Measurements from ENCODE around the gene SMTNL1.
A peak's percentile ranks its signal among the peaks of the same experiment; 100 is the strongest.

SMTNL1 gene

DNA sequence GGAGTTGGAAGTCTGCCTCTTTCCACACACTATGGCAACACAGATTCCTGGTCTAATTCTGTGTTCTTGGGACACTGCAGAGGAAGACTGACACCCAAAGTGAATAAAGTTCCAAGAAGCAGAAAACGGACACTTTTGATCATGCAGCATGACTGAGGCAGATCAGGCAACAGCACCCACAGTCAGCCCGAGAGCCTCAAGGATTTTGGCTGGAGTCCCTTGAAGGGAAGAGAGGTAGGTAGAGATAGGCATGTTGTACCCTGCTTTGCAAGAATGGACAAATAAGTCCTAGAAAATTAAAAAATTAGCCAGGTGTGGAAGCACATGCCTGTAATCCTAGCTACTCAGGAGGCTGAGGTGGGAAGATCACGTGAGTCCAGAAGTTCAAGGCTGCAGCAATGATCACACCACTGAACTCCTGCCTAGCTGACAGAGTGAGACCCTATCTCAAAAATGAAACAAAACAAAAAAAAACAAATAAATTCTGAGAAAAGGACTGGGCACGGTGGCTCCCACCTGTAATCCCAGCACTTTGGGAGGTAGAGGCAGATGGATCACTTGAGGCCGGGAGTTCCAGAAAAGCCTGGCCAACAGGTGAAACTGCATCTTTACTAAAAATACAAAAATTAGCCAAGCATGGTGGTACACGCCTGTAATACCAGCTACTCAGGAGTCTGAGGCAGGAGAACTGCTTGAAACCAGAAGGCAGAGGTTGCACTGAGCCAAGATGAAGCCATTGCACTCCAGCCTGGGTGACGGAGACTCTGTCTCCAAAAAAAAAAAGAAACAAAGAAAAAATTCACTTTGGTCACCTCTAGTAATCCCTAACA lies 28.8 kb upstream of the SMTNL1 start:
- Histone ChIP-seq H3K36me3 (ENCODE audit: control insufficient read depth in 1 of 2, insufficient read depth in 2 of 2, low read length in 2 of 2) (peaks cover 0 to 3% of the 10 kb centered on the region in 2 donors), H3K4me3 (ENCODE audit: low read depth in 1 of 2, low read length in 2 of 2) (no peak overlapping the region), H3K9ac (ENCODE audit: low read depth in 1 of 2, low read length in 2 of 2) (no peak overlapping the region), H3K27ac (ENCODE audit: low read depth, low read length) (no peak overlapping the region), H3K4me1 (ENCODE audit: control insufficient read depth in 1 of 2, insufficient read depth in 2 of 2, low read length in 2 of 2) (peaks cover 0 to under 1% of the 10 kb centered on the region in 2 donors), H3K27me3 (ENCODE audit: control insufficient read depth in 1 of 2, insufficient read depth in 2 of 2, low read length in 2 of 2) (no peaks in the 10 kb centered on the region), H3K9me3 (ENCODE audit: control insufficient read depth in 1 of 2, low read length in 2 of 2) (no peaks in the 10 kb centered on the region)

DNA sequence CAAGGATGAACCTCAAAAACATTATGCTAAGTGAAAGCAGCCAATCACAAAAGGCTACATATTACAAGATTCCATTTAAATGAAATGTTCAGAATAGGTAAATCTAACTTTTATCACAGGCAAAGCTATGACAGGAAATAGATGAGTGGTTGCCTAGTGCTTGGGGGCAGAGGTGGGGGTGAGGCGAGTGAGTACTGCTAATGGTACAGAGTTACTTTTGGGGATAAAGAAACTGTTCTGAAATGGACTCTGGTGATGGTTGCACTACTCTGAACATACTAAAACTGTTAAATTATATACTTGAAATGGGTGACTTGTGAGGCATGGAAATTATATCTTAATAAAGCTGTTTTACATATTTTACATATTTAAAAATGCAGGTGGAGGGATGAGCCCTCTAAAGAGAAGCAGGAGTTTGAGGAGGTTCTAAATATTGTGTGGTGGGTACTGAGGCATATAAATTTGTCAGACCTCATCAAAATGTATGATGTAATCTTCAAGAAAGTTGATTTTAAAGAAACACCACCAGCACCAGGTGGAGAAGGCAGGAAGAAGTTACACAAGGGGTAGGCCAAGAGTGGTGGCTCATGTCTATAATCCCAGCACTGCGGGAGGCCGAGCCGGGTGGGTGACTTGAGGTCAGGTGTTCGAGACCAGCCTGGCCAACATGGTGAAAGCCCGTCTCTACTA lies 25.5 kb upstream of the SMTNL1 start:
- H3K9ac ChIP-seq (ENCODE audit: low read depth in 1 of 2, low read length in 2 of 2): no peak overlapping the region
- H3K27ac ChIP-seq (ENCODE audit: low read depth, low read length): no peak overlapping the region
- H3K27me3 ChIP-seq (ENCODE audit: control insufficient read depth in 1 of 2, insufficient read depth in 2 of 2, low read length in 2 of 2): no peaks in the 10 kb centered on the region
- H3K9me3 ChIP-seq (ENCODE audit: control insufficient read depth in 1 of 2, low read length in 2 of 2): no peaks in the 10 kb centered on the region
- no peaks in the 10 kb centered on the region for H3K36me3 ChIP-seq (ENCODE audit: control insufficient read depth in 1 of 2, insufficient read depth in 2 of 2, low read length in 2 of 2)
- no peak overlapping the region for H3K4me3 ChIP-seq (ENCODE audit: low read depth in 1 of 2, low read length in 2 of 2)
- H3K4me1 ChIP-seq (ENCODE audit: control insufficient read depth in 1 of 2, insufficient read depth in 2 of 2, low read length in 2 of 2): peaks cover 0 to 21% of the 10 kb centered on the region in 2 donors

DNA sequence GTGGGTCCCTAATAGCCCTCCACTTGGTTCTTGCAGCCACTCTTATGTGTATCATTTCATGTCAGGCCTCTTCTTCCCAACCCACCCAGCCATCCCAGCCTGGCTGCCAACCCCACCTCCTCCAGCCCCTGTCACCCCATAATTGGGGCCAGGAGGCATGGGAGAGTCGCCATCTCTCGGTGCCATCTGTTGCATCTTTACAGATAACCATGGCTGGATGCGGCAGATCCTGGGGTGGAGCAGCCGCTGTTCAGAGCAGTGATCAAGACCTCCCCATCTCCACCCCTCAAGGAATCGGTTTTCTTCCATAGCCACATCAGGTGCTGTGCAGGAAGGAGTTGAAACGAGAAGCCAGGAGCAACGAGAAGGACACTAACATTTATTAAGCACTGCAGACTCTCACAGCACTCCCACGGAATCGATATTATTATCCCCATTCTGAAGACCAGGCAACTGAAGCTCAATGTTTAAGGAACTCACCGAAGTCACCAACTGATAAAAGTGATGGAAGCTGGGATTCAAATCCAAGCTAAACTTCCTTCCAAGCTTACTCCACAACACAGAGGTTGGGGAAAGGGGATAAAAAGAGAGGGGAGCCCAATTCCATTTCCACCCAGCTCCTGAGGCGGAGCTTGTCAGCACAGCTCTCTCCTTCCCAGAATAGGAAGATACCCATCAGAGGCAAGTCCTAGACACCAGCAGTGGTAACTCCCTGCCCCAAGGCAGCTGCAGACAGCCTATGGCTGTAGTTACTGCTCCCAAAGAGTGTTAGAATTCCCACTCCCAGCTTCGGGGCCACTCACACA lies 24.5 kb upstream of the SMTNL1 start:
- no peak overlapping the region for H3K9ac ChIP-seq (ENCODE audit: low read depth in 1 of 2, low read length in 2 of 2)
- H3K9me3 ChIP-seq (ENCODE audit: control insufficient read depth in 1 of 2, low read length in 2 of 2): no peaks in the 10 kb centered on the region
- no peaks in the 10 kb centered on the region for H3K36me3 ChIP-seq (ENCODE audit: control insufficient read depth in 1 of 2, insufficient read depth in 2 of 2, low read length in 2 of 2)
- peaks cover 0 to 21% of the 10 kb centered on the region in 2 donors for H3K4me1 ChIP-seq (ENCODE audit: control insufficient read depth in 1 of 2, insufficient read depth in 2 of 2, low read length in 2 of 2)
- no peak overlapping the region for H3K4me3 ChIP-seq (ENCODE audit: low read depth in 1 of 2, low read length in 2 of 2)
- H3K27me3 ChIP-seq (ENCODE audit: control insufficient read depth in 1 of 2, insufficient read depth in 2 of 2, low read length in 2 of 2): no peaks in the 10 kb centered on the region
- H3K27ac ChIP-seq (ENCODE audit: low read depth, low read length): no peak overlapping the region

DNA sequence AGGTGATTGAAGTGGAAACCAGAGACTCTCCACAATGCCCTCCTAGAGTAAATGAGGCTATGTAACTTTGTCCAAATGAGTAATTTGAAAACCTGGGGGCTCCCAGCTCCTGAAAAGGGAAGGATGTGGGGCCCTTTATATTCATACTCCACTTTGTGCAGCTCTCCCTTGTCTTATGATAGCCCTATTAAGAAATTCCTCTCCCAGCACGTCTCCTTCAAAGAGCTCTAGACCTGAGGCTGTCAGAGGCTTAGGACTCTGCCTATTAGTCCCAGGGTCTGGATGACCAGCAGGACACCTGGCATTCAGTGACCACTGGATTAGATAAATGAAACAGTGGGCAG lies 24.0 kb upstream of the SMTNL1 start:
- peaks cover 0 to 21% of the 10 kb centered on the region in 2 donors for H3K4me1 ChIP-seq (ENCODE audit: control insufficient read depth in 1 of 2, insufficient read depth in 2 of 2, low read length in 2 of 2)
- no peaks in the 10 kb centered on the region for H3K27me3 ChIP-seq (ENCODE audit: control insufficient read depth in 1 of 2, insufficient read depth in 2 of 2, low read length in 2 of 2)
- no peaks in the 10 kb centered on the region for H3K9me3 ChIP-seq (ENCODE audit: control insufficient read depth in 1 of 2, low read length in 2 of 2)
- H3K36me3 ChIP-seq (ENCODE audit: control insufficient read depth in 1 of 2, insufficient read depth in 2 of 2, low read length in 2 of 2): no peaks in the 10 kb centered on the region
- no peak overlapping the region for H3K9ac ChIP-seq (ENCODE audit: low read depth in 1 of 2, low read length in 2 of 2)
- H3K27ac ChIP-seq (ENCODE audit: low read depth, low read length): no peak overlapping the region
- peak overlapping the region in 1 of 2 donors; percentile 21 for H3K4me3 ChIP-seq (ENCODE audit: low read depth in 1 of 2, low read length in 2 of 2)

DNA sequence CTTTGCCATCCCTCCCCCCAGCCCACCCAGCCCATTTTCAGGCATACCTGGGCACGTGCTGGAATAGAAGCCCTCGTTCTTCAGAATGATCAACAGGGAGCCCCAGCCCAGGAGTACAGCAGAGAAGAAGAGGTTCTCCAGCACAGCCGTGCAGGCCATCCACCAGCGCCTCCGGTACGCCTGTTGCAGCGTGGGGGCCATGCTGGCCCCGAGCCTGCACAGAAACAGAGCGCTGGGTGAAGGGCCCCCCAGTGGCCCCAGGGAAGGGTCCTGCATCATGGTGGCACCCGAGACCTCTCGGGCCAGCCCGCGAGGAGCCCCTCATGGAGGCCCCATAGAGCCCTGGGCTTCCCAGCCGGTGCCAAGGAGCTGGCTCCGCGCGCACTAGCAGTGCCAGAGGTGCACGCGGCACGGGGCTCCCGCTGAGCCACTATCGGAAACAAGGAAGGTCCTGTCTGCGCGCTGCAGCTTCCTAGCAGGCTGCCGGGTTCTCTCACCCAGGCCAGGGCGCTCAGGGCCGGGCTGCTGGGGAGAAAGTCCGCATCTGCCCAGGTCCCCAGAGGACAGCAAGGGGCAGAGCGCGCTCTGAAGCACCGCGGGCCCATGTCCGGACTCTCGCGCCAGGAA lies 23.4 kb upstream of the SMTNL1 start:
- H3K36me3 ChIP-seq (ENCODE audit: control insufficient read depth in 1 of 2, insufficient read depth in 2 of 2, low read length in 2 of 2): no peaks in the 10 kb centered on the region
- H3K9me3 ChIP-seq (ENCODE audit: control insufficient read depth in 1 of 2, low read length in 2 of 2): no peaks in the 10 kb centered on the region
- peak overlapping the region; percentile 68 to 74 for H3K9ac ChIP-seq (ENCODE audit: low read depth in 1 of 2, low read length in 2 of 2)
- H3K4me1 ChIP-seq (ENCODE audit: control insufficient read depth in 1 of 2, insufficient read depth in 2 of 2, low read length in 2 of 2): peaks cover 0 to 21% of the 10 kb centered on the region in 2 donors
- H3K27me3 ChIP-seq (ENCODE audit: control insufficient read depth in 1 of 2, insufficient read depth in 2 of 2, low read length in 2 of 2): no peaks in the 10 kb centered on the region
- peak overlapping the region; percentile 84 to 91 for H3K4me3 ChIP-seq (ENCODE audit: low read depth in 1 of 2, low read length in 2 of 2)
- H3K27ac ChIP-seq (ENCODE audit: low read depth, low read length): peak overlapping the region; percentile 20

DNA sequence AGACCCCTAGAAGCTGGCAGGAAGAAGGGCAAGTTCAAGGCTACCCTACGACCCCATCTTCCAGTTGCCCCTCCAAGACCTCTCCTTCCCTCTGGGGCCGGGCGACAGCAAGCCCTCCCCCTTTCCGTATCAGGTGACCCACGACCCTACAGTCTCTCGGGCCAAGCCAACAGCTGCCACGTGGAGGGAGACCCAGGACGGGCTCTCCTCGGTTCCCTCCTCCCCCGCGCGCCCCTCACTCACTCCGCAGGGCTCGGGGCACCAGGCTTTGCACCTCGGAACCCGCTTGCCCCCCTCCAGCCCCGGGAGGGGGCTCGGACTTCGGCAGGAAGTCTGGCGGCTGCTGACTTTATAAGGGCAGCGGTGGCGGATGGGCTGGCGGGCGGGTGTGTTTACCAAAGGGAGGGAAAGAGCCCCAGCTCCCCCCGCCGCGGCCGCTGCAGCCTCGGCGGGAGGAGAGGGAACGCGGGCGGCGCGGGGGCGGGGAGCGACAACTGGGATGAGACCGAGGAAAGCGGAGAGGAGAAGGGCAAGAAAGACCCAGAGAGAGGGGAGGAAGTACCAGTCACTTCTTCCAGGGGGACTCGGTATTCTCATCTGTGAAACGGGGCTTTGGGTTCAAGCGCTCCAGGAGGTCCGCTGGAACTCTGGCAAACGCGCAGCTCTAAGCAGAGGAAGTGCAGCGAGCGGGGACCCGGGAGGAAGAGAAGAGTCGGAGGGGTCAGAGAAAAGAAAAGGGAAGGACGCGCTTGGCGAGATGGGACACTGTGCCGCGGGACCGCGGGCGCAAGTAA lies 22.7 kb upstream of the SMTNL1 start:
- Histone ChIP-seq H3K27me3 (ENCODE audit: control insufficient read depth in 1 of 2, insufficient read depth in 2 of 2, low read length in 2 of 2) (no peaks in the 10 kb centered on the region), H3K36me3 (ENCODE audit: control insufficient read depth in 1 of 2, insufficient read depth in 2 of 2, low read length in 2 of 2) (no peaks in the 10 kb centered on the region), H3K9me3 (ENCODE audit: control insufficient read depth in 1 of 2, low read length in 2 of 2) (no peaks in the 10 kb centered on the region), H3K4me3 (ENCODE audit: low read depth in 1 of 2, low read length in 2 of 2) (peak overlapping the region; percentile 84 to 91), H3K9ac (ENCODE audit: low read depth in 1 of 2, low read length in 2 of 2) (peak overlapping the region; percentile 68 to 74), H3K4me1 (ENCODE audit: control insufficient read depth in 1 of 2, insufficient read depth in 2 of 2, low read length in 2 of 2) (peaks cover 0 to 21% of the 10 kb centered on the region in 2 donors), H3K27ac (ENCODE audit: low read depth, low read length) (peak overlapping the region; percentile 20)

DNA sequence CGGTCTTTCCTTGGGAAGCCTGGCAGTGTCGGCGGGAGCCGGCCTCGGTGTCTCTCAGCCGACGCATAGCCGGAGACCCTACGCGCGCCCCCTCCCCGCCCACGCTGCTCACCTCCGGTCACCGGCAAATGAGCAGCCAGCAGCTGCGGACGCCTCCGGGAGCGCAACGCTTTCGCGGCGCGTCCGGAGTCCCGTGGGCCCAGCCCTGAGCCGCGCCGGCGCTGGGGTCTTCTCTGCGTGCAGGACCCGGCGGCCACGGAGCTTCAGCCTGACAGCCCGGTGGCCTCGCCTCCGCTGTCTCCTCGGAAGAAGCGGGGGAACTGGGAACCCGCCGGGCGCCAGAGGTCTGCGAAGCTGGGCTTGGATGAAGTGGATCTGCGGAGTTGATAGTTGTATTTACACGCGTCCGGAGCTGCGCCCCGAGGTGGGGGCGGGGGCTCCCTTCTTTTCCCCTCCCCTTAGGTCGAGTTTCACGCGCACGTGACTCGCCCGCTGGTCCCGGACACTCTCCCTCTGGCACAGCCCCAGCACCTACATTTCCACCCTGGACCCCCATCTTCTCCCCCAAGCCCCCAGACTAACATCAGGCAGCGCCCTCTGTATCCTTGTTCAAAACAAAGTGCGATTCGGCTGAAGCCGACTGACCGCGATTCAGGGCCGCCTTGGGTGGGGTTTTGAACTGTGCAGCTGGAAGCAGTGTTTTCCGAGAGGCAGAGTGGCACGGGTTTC lies 21.9 kb upstream of the SMTNL1 start, which contains the start of gene SLC43A1:
TSS of gene SLC43A1 (minus strand) at position 371 of the 729 bp plus-strand sequence. CDS start 1,591 bp downstream, outside the sequence.
- no peaks in the 10 kb centered on the region for H3K27me3 ChIP-seq (ENCODE audit: control insufficient read depth in 1 of 2, insufficient read depth in 2 of 2, low read length in 2 of 2)
- H3K9ac ChIP-seq (ENCODE audit: low read depth in 1 of 2, low read length in 2 of 2): peak within 1 kb of the TSS; percentile 68 to 74
- peaks cover 0 to 21% of the 10 kb centered on the region in 2 donors for H3K4me1 ChIP-seq (ENCODE audit: control insufficient read depth in 1 of 2, insufficient read depth in 2 of 2, low read length in 2 of 2)
- H3K27ac ChIP-seq (ENCODE audit: low read depth, low read length): peak within 1 kb of the TSS; percentile 20
- H3K4me3 ChIP-seq (ENCODE audit: low read depth in 1 of 2, low read length in 2 of 2): peak within 1 kb of the TSS; percentile 84 to 91
- H3K9me3 ChIP-seq (ENCODE audit: control insufficient read depth in 1 of 2, low read length in 2 of 2): no peaks in the 10 kb centered on the region
- no peaks in the 10 kb centered on the region for H3K36me3 ChIP-seq (ENCODE audit: control insufficient read depth in 1 of 2, insufficient read depth in 2 of 2, low read length in 2 of 2)

DNA sequence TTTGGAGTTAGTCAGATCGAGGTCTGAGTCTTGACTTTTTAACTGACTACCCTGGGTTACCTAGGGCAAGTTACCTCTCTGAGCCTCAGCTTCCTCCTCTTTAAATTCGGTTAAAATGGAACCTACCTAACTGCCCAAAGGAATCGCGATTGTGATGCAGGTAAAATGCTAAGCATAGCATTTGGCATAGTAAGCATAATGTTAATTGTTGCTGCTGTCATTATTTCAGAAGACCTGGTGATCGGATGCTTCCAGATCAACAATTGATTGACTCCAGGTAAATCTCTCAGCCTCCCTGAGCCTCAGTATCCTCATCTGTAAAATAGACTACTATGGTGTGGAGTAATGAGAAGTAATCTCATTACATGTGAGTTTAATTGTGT lies 21.3 kb upstream of the SMTNL1 start:
- no peaks in the 10 kb centered on the region for H3K27me3 ChIP-seq (ENCODE audit: control insufficient read depth in 1 of 2, insufficient read depth in 2 of 2, low read length in 2 of 2)
- H3K36me3 ChIP-seq (ENCODE audit: control insufficient read depth in 1 of 2, insufficient read depth in 2 of 2, low read length in 2 of 2): no peaks in the 10 kb centered on the region
- peaks cover 0 to 21% of the 10 kb centered on the region in 2 donors for H3K4me1 ChIP-seq (ENCODE audit: control insufficient read depth in 1 of 2, insufficient read depth in 2 of 2, low read length in 2 of 2)
- peak overlapping the region; percentile 26 to 64 for H3K9ac ChIP-seq (ENCODE audit: low read depth in 1 of 2, low read length in 2 of 2)
- H3K4me3 ChIP-seq (ENCODE audit: low read depth in 1 of 2, low read length in 2 of 2): peak overlapping the region; percentile 84 to 91
- H3K9me3 ChIP-seq (ENCODE audit: control insufficient read depth in 1 of 2, low read length in 2 of 2): no peaks in the 10 kb centered on the region
- no peak overlapping the region for H3K27ac ChIP-seq (ENCODE audit: low read depth, low read length)

DNA sequence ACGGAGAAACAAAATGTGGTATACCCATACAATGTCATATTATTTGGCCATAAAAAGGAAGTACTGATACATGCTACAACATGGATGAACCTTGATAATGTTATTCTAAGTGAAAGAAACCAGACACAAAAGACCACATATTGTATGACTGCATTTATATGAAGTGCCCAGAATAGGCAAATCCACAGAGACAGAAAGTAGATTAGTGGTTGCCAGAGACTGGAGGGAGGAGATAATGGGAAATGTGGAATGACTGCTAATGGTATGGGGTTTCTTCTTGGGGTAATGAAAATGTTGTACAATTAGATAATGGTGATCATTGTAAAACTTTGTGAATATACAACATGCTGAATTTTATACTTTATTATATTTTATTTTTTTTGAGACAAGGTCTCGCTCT lies 16.3 kb upstream of the SMTNL1 start:
- H3K4me1 ChIP-seq (ENCODE audit: control insufficient read depth in 1 of 2, insufficient read depth in 2 of 2, low read length in 2 of 2): peaks cover 0 to under 1% of the 10 kb centered on the region in 2 donors
- no peak overlapping the region for H3K4me3 ChIP-seq (ENCODE audit: low read depth in 1 of 2, low read length in 2 of 2)

More for the DNA sequence above, 16.3 kb upstream of the SMTNL1 start:
- H3K36me3 ChIP-seq (ENCODE audit: control insufficient read depth in 1 of 2, insufficient read depth in 2 of 2, low read length in 2 of 2): no peaks in the 10 kb centered on the region
- no peak overlapping the region for H3K27ac ChIP-seq (ENCODE audit: low read depth, low read length)
- no peaks in the 10 kb centered on the region for H3K9me3 ChIP-seq (ENCODE audit: control insufficient read depth in 1 of 2, low read length in 2 of 2)
- H3K9ac ChIP-seq (ENCODE audit: low read depth in 1 of 2, low read length in 2 of 2): no peak overlapping the region
- H3K27me3 ChIP-seq (ENCODE audit: control insufficient read depth in 1 of 2, insufficient read depth in 2 of 2, low read length in 2 of 2): no peaks in the 10 kb centered on the region
